HG03039 (cell line): ENCODE measurements around the gene KRT39.
"Not testable (repeated sequence)": the region's sequence is repeated elsewhere in the genome, so short reads cannot be mapped to it uniquely, and the experiment has no call there.

Source experiments
- ATAC-seq: cut with Tn5 transposase; IDR thresholded peaks from one replicate; pipeline ENCODE4 v1.9.1; 2021; ENCODE audit warnings: mild to moderate bottlenecking, moderate library complexity; ENCODE audit not compliant: unreplicated experiment

KRT39 gene

GRCh38 chr17:40944531-40944930, 22.2 kb downstream of the KRT39 start:
- no peak for ATAC-seq

DNA sequence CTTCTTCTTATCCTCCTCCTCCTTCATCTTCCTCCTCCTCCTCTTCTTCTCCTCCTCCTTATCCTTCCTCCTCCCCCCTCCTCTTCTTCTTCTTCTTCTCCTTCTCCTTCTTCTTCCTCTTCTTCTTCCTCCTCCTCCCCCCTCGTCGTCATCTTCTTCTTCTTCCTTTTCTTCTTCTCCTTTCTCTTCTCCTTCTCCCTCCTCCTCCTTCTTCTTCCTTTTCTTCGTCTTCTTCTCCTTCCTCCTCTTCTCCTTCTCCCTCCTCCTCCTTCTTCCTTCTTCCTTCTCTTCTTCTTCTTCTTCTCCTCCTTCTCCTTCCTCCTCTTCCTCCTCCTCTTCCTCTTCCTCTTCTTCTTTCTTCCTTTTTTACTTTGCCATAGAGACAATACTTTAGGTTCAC, 24.2 kb downstream of the KRT39 start:
- ATAC-seq = no peak

- no peak for ATAC-seq
These were observed 26.5 kb downstream of the KRT39 start for GRCh38 chr17:40940266-40940665.

DNA sequence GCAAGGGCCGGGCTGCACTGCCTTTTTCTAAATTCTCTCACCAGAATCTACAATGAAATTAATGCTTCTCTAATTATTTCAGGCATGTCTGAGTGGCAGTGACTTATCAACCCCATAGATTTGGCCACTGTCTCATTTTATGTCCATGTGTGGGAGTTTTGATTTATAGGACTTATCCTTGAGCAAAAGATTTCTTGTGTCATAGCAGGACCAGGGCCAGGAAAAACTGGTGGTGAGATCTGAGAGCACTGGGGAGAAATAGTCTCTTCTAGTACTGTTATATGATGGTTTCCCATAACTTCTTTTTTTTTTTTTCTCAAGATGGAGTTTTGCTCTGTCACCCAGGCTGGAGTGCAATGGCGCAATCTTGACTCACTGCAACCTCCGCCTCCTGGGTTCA, 27.8 kb downstream of the KRT39 start:
- no peak for ATAC-seq

GRCh38 chr17:40937384-40937819, 29.3 kb downstream of the KRT39 start, which contains the start of gene KRT23:
KRT23 (minus strand) TSS chr17:40937646; CDS start chr17:40936603, 1,043 bp downstream.
- ATAC-seq = no peak

- ATAC-seq = no peak
These were observed 29.8 kb downstream of the KRT39 start for GRCh38 chr17:40936976-40937375.

GRCh38 chr17:40936437-40936971, 30.2 kb downstream of the KRT39 start:
- no peak for ATAC-seq

DNA sequence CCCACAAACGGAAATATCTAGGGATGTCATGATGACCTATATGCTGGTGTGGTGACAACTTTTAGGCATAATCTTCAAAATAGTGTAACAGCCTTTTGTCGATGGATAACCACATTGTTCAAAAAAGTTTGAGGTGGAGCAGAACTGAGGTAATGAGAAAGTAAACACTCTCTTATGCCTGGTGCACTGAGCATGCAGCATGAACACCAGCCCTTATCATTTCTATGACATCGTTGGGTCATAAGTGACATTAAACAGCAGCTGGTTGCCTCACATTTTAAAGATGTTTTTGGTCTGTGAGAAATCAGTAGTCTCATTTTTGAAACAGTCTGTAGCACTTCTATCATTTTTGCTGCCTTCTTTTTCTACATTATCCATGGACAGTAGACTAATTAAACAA, 31.1 kb downstream of the KRT39 start:
- no peak for ATAC-seq

DNA sequence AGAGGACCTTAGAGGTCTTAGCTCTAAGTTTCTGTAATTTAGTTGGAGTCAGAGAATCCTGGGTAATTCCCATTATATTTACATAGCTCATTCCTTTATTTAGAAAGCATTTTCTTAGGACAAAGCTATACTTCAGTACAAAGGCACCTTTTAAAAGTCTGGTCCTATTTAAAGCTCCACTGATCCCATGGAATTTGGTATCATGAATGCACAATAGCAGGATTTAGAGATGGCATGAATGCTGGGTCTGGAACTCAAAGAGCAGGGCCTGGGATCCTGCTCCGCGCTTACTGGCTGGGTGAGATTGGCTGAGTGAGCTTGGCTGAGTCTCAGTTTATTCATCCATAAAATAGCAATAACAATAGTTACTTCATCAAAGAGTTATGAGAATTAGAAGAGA, 34.1 kb downstream of the KRT39 start:
- ATAC-seq = no peak

GRCh38 chr17:40931311-40931710, 35.4 kb downstream of the KRT39 start:
- ATAC-seq = no peak

- no peak for ATAC-seq
These were observed 40.4 kb downstream of the KRT39 start for GRCh38 chr17:40926341-40926740.

GRCh38 chr17:40922239-40922638, 44.5 kb downstream of the KRT39 start:
- ATAC-seq = no peak

DNA sequence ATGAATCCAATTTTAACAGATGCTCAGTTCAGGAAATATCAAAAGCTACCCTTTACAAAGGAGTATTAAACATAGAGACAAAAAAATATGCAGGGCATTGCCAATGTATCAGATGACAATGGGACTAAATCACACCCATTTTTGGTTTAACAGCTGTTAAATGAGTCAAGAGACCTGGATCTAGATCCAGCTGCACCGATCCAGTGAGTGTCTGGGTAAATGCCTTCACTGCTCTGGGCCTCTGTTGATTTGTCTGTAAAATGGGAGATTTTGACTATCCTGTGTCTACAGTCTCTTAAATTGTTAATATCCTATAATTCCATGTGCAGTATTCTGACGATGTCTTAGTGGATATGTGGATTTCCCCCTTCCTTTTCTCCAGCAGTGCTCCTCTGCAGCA, 45.7 kb downstream of the KRT39 start:
- ATAC-seq = no peak

DNA sequence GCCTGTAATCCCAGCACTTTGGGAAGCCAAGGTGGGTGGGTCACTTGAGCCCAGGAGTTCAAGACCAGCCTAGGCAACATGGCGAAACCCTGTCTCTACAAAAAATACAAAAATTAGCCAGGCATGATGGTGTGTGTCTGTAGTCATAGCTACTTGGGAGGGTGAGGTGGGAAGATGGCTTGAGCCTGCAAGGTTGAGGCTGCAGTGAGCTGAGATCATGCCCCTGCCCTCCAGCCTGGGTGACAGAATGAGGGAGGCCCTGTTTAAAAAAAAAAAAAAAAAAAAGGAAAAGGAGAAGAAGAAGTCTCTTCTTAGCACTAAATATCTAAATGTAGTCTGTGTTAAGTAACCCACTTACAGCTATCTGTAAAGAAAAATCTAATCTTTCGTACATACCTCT, 49.6 kb downstream of the KRT39 start:
- not testable (repeated sequence) for ATAC-seq

DNA sequence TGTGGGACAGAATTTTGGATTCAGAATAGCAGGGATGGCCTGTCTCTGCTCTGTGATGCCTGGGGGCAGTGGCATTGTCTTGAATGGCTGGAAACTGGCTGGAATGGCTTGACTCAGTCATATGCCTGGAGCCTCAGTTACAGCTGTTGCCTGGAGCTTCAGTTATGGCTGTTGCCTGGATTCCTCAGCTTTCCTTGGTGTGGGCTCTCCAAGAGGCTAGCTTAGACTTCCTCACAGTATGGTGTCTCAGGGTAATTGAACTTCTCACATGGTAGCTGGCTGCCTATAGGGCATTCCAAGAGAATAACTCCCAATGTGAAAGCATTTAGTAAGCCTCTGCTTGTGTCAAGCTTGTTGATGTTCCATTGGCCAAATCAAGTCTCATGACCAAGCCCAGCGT, 50.4 kb downstream of the KRT39 start:
- ATAC-seq = no peak

GRCh38 chr17:40915721-40916256, 51.0 kb downstream of the KRT39 start:
- no peak for ATAC-seq

DNA sequence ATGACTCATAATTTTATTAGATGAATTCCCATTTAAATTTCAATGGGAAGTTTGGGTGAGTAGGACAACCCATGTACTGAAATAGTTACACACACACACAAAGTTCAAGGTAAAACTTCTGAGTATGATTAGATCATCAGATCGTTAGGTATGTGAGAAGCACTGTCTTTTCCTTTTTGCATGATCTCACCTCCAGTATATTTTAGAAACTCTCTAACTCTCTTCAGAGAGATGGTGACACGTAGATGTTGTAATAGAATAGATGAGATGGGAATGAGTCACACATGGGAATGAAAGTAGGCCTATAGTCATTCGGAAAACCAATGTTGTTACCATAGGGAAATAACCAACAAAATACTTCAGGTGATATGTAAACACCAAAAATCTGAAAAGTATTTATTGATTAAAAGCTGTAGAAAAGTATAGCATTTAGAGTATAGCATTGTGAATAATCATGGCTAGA, 51.5 kb downstream of the KRT39 start:
- ATAC-seq = no peak

- no peak for ATAC-seq
These were observed 52.5 kb downstream of the KRT39 start for GRCh38 chr17:40914075-40914855.

- ATAC-seq = no peak
These were observed 54.1 kb downstream of the KRT39 start for GRCh38 chr17:40912486-40913210.

DNA sequence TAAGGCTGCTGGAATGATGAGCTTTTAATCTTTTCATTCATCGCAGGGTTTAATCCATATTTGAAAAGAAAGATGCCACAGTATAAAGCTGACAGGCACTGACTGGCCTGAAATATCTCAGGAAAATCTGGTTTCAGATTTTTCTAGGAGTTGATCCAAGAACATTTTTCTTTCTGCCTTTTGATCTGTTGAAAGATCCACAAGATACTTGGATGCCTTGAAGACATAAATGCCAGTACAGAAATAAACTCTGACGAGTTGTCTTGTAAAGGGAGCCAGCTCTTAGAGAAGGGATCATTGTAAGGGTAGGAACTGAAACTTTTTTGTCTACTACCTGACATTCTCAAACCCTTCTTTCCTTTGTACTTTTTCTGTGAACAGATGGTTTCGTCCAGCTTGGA, 56.3 kb downstream of the KRT39 start:
- ATAC-seq = no peak

DNA sequence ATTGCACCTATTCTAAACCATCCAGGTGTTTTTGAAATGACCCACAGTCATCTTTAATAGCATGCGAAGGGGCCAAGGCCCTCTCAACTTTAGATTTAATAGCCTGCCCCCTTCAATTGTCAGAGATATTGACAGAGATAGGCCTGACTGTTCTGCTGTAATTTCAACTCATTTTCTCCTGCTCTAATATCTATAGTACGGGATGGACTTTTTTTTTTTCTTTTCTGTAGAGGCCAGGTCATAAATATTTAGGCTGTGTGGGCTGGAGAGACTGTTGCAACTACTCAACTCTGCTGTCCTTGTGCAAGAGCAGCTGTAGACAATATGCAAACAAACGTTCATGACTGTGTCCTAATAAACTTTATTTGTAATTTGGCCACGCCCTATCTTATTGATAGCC, 57.0 kb downstream of the KRT39 start:
- no peak for ATAC-seq

DNA sequence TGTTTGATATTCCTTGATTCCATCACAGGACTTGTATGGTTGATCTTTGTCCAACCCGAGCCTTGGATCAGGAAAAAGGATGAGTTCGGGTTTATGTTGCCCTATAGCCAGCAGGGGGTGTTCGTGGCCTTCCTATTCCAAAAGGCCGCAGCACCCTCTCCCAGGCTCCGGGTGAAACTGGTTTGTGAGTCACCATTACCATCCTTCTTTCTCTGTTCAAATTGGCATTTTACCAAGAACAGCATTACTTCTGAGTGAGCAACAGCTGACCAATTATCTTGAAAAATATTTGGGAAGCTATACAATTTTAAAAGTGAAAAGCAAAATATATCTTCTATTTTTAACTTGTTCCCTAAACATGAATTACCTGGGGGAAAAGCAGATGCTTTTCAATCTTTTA, 57.4 kb downstream of the KRT39 start:
- no peak for ATAC-seq
